Endodermal cell (in vitro differentiated cells): ENCODE data around the gene ADCY2. TPM values are rescaled to one million over a fixed set of nuclear protein-coding genes. Genes with fewer than 3 reads are reported as not detected.

ENCODE experiments used
- DNase-seq: peaks from one replicate; pipeline ENCODE4 v3.0.0-alpha.2; 2017
- H3K27ac ChIP-seq: 2 replicates; pipeline ENCODE4 v1.5.1; 2013; ENCODE audit warnings: mild to moderate bottlenecking, low read depth, low read length, moderate library complexity
- H3K27me3 ChIP-seq: 2 replicates; pipeline ENCODE4 v1.6.1; 2013; ENCODE audit warnings: mild to moderate bottlenecking, low read length, moderate library complexity; ENCODE audit not compliant: insufficient read depth, control insufficient read depth, poor library complexity, severe bottlenecking
- H3K36me3 ChIP-seq: 2 replicates; pipeline ENCODE4 v1.7.0; 2013; ENCODE audit warnings: mild to moderate bottlenecking, low read length, moderate library complexity; ENCODE audit not compliant: control insufficient read depth, insufficient read depth
- H3K4me1 ChIP-seq: one replicate; pipeline ENCODE4 v1.7.0; 2013; ENCODE audit warnings: low read length; ENCODE audit not compliant: control insufficient read depth, insufficient read depth
- H3K4me3 ChIP-seq: 2 replicates; pipeline ENCODE4 v1.5.1; 2013; ENCODE audit warnings: mild to moderate bottlenecking, low read length, moderate library complexity
- H3K9ac ChIP-seq: 2 replicates; pipeline ENCODE4 v1.6.1; 2013; ENCODE audit warnings: mild to moderate bottlenecking, low read length, moderate library complexity; ENCODE audit not compliant: poor library complexity, severe bottlenecking; ENCODE audit errors: extremely low read depth
- H3K9me3 ChIP-seq: 2 replicates; pipeline ENCODE4 v1.6.1; 2013; ENCODE audit warnings: mild to moderate bottlenecking, low read length, moderate library complexity; ENCODE audit not compliant: control insufficient read depth
- H3K27ac Mint-ChIP-seq: 2 replicates; pipeline ENCODE4 v1.8.0; 2020; ENCODE audit warnings: mixed read lengths
- H3K27me3 Mint-ChIP-seq: 2 replicates; pipeline ENCODE4 v1.8.0; 2021; ENCODE audit warnings: mild to moderate bottlenecking, mixed read lengths; ENCODE audit not compliant: insufficient read depth
- H3K36me3 Mint-ChIP-seq: 2 replicates; pipeline ENCODE4 v1.8.0; 2020; ENCODE audit warnings: low read depth, mixed read lengths
- H3K4me1 Mint-ChIP-seq: 2 replicates; pipeline ENCODE4 v1.8.0; 2020; ENCODE audit warnings: mixed read lengths
- H3K4me3 Mint-ChIP-seq: 2 replicates; pipeline ENCODE4 v1.8.0; 2020; ENCODE audit warnings: mild to moderate bottlenecking, moderate library complexity, mixed read lengths
- H3K9me3 Mint-ChIP-seq: 2 replicates; pipeline ENCODE4 v1.8.0; 2020; ENCODE audit warnings: mild to moderate bottlenecking, mixed read lengths
- WGBS, 2 experiments: methylation state at CpG; one replicate each; pipeline versions ENCODE4 v1.1.5 to v1.1.7; 2013; ENCODE audit warnings: missing lambda C conversion rate in 2 of 2, mixed read lengths in 1 of 2; ENCODE audit not compliant: insufficient coverage in 1 of 2, insufficient read length in 1 of 2; 5-methylcytosine and 5-hydroxymethylcytosine counted together
- total RNA-seq, 2 donors: library from RNA; stranded (reverse); fragmentation: NEBNext Ultra II Directional in 1 of 2; extraction: Animal tissue kit (Norgen Biotek cat#: 25700) in 1 of 2; gene quantifications; 2 replicates in 1 of 2; 3 replicates in 1 of 2; pipeline ENCODE4 v1.2.1, GENCODE V29; 2021
- TF ChIP-seq, protein P1 (sequence below): fragments of 200-600 bp; sonication (generic); conservative IDR thresholded peaks from 2 replicates; pipeline ENCODE4 v1.5.0; 2021; ENCODE audit warnings: antibody characterized with exemption, mild to moderate bottlenecking

ADCY2 gene
- total RNA-seq, 2 donors from 2014 or later = 61.5 to 63.2 TPM

GRCh38 chr5:7361593-7361992 lies 34.3 kb upstream of the ADCY2 start:
- Mint-ChIP-seq H3K4me3 (no peak overlapping the region), H3K27me3 (no peaks in the 10 kb centered on the region), H3K36me3 (peaks cover 5% of the 10 kb centered on the region), H3K9me3 (peaks cover 30% of the 10 kb centered on the region), H3K27ac (no peak overlapping the region), H3K4me1 (peaks cover 20% of the 10 kb centered on the region)
- peak overlapping the region; percentile 67 for H3K4me3 ChIP-seq
- TF ChIP-seq, protein P1, sequence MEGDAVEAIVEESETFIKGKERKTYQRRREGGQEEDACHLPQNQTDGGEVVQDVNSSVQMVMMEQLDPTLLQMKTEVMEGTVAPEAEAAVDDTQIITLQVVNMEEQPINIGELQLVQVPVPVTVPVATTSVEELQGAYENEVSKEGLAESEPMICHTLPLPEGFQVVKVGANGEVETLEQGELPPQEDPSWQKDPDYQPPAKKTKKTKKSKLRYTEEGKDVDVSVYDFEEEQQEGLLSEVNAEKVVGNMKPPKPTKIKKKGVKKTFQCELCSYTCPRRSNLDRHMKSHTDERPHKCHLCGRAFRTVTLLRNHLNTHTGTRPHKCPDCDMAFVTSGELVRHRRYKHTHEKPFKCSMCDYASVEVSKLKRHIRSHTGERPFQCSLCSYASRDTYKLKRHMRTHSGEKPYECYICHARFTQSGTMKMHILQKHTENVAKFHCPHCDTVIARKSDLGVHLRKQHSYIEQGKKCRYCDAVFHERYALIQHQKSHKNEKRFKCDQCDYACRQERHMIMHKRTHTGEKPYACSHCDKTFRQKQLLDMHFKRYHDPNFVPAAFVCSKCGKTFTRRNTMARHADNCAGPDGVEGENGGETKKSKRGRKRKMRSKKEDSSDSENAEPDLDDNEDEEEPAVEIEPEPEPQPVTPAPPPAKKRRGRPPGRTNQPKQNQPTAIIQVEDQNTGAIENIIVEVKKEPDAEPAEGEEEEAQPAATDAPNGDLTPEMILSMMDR = no peak
- no peak for DNase-seq
- no peak overlapping the region for H3K9ac ChIP-seq
- 89 to 100% methylated on average over 4 to 5 of the region's 5 CpGs for WGBS, 2 experiments
- no peaks in the 10 kb centered on the region for H3K27me3 ChIP-seq
- H3K36me3 ChIP-seq = no peaks in the 10 kb centered on the region
- peaks cover 38% of the 10 kb centered on the region for H3K9me3 ChIP-seq
- H3K27ac ChIP-seq = no peak overlapping the region
- H3K4me1 ChIP-seq = peaks cover 13% of the 10 kb centered on the region

GRCh38 chr5:7363067-7363677 lies 32.8 kb upstream of the ADCY2 start:
- H3K27ac Mint-ChIP-seq = no peak overlapping the region
- H3K36me3 Mint-ChIP-seq = peaks cover 9% of the 10 kb centered on the region
- Histone ChIP-seq H3K27ac (no peak overlapping the region), H3K36me3 (no peaks in the 10 kb centered on the region), H3K9ac (no peak overlapping the region), H3K27me3 (no peaks in the 10 kb centered on the region), H3K4me3 (peak overlapping the region; percentile 26), H3K9me3 (peaks cover 40% of the 10 kb centered on the region), H3K4me1 (peaks cover 13% of the 10 kb centered on the region)
- H3K4me3 Mint-ChIP-seq = no peak overlapping the region
- no peaks in the 10 kb centered on the region for H3K27me3 Mint-ChIP-seq
- peaks cover 38% of the 10 kb centered on the region for H3K9me3 Mint-ChIP-seq
- H3K4me1 Mint-ChIP-seq = peaks cover 20% of the 10 kb centered on the region
- 81 to 100% methylated on average over 1 to 2 of the region's 2 CpGs for WGBS, 2 experiments
- TF ChIP-seq, protein P1 = no peak
- DNase-seq = no peak

DNA sequence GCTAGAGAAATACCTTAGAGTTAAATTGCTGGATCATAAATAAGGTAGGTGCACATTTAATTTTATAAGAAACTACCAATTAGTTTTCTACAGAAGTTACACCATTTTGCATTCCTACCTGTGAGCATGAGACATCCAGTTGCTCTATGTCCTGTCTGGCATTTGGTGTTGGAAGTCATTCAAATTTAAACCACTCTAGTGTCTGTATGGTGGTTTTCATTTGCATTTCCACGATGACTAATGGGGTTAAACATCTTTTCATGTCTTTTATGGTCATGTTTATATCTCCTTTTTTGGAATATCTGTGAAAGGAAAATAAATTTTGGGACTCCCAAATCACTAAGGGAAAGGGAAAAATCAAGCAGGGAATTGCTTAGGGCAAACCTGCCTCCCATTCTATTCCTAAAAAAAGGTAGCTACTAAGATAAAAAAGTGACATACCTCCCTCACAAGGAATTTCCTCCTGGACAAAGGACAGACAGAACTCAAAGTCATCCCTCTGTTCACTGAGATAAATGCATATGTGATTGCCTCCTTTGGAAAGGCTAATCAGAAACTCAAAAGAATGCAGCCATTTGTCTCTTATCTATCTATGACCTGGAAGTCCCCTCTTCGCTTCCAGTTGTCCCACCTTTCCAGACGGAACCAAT lies 31.6 kb upstream of the ADCY2 start:
- H3K36me3 ChIP-seq = no peaks in the 10 kb centered on the region
- no peak for DNase-seq
- Mint-ChIP-seq H3K27ac (no peak overlapping the region), H3K9me3 (peaks cover 40% of the 10 kb centered on the region), H3K4me3 (no peak overlapping the region), H3K36me3 (peaks cover 9% of the 10 kb centered on the region), H3K4me1 (peaks cover 20% of the 10 kb centered on the region), H3K27me3 (peaks cover 4% of the 10 kb centered on the region)
- TF ChIP-seq, protein P1 = no peak
- 78 to 80% methylated on average over 1 to 3 of the region's 3 CpGs for WGBS, 2 experiments
- H3K27ac ChIP-seq = no peak overlapping the region
- peaks cover 42% of the 10 kb centered on the region for H3K9me3 ChIP-seq
- no peak overlapping the region for H3K4me3 ChIP-seq
- H3K27me3 ChIP-seq = no peaks in the 10 kb centered on the region
- no peak overlapping the region for H3K9ac ChIP-seq
- peaks cover 13% of the 10 kb centered on the region for H3K4me1 ChIP-seq
